Measurements from ENCODE around the gene GSDME.

- TF ChIP-seq CTCF (IDR thresholded peaks at IDR 0.05) (no peak), POLR2A (IDR thresholded peaks at IDR 0.05) (no peak)
These were observed 54.5 kb downstream of the GSDME start for GRCh38 chr7:24702755-24703154.
